Skeletal muscle tissue (tissue), 4 donors: ENCODE data around the gene ALX3. TPM values are rescaled to one million over a fixed set of nuclear protein-coding genes. Genes with fewer than 3 reads are reported as not detected.

Source experiments
- H3K27ac ChIP-seq: one replicate; pipeline ENCODE4 v1.7.0; 2013; ENCODE audit warnings: mild to moderate bottlenecking, low read depth, low read length, inconsistent platforms
- H3K27me3 ChIP-seq, 3 donors: one replicate each; pipeline ENCODE4 v1.7.0; 2013; ENCODE audit warnings: low read length in 3 of 3; ENCODE audit not compliant: control insufficient read depth in 3 of 3, insufficient read depth in 3 of 3
- H3K36me3 ChIP-seq, 3 donors: one replicate each; pipeline ENCODE4 v1.7.0; 2013; ENCODE audit warnings: low read length in 3 of 3; ENCODE audit not compliant: control insufficient read depth in 3 of 3, insufficient read depth in 3 of 3
- H3K4me1 ChIP-seq, 3 donors: one replicate each; pipeline ENCODE4 v1.7.0; 2013; ENCODE audit warnings: low read length in 3 of 3, mild to moderate bottlenecking in 3 of 3; ENCODE audit not compliant: control insufficient read depth in 3 of 3, insufficient read depth in 3 of 3
- H3K4me3 ChIP-seq, 3 donors: one replicate each; pipeline ENCODE4 v1.7.0; 2013; ENCODE audit warnings: low read length in 3 of 3
- H3K9ac ChIP-seq, 3 donors: one replicate each; pipeline ENCODE4 v1.7.0; 2013; ENCODE audit warnings: low read length in 3 of 3, mild to moderate bottlenecking in 3 of 3, moderate library complexity in 2 of 3, low read depth in 1 of 3
- H3K9me3 ChIP-seq, 3 donors: one replicate each; pipeline ENCODE4 v1.7.0; 2013; ENCODE audit warnings: low read length in 3 of 3; ENCODE audit not compliant: control insufficient read depth in 3 of 3
- total RNA-seq: library from RNA; depleted of rRNA; stranded (reverse); fragments of >200 nt; gene quantifications from one replicate; pipeline ENCODE4 v1.2.3, GENCODE V29; 2014
- donor health status: Osteomylitis.

The ALX3 gene
- total RNA-seq, 1 donor from 2014 or later: not detected

DNA sequence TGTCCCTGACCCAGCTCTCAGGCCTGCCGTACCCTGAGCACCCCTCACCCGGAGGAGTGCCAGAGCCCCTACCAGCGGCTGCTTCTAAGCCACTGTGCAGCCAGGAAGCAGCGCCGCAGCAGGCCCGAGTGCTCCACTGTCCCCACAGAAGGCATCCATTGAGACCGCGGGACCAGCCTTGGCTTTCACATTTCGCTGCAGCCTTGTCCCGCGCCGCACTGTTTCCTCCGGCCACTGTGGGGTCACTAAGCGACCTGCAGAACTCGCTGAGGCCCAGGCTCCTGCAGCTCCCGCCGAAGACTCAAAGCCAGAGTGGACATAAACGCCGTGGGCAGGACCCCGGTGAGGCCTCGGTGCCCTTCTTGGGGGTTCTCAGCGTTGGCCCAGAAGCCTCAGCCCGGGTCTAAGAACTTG, 3.0 kb downstream of the ALX3 start:
- Histone ChIP-seq H3K4me1 (peaks cover 8 to 18% (median 12%) of the 10 kb centered on the region in 3 donors), H3K4me3 (no peak overlapping the region), H3K9me3 (no peaks in the 10 kb centered on the region), H3K27ac (no peak overlapping the region), H3K27me3 (peaks cover 61 to 64% (median 64%) of the 10 kb centered on the region in 3 donors), H3K36me3 (no peaks in the 10 kb centered on the region), H3K9ac (no peak overlapping the region)

DNA sequence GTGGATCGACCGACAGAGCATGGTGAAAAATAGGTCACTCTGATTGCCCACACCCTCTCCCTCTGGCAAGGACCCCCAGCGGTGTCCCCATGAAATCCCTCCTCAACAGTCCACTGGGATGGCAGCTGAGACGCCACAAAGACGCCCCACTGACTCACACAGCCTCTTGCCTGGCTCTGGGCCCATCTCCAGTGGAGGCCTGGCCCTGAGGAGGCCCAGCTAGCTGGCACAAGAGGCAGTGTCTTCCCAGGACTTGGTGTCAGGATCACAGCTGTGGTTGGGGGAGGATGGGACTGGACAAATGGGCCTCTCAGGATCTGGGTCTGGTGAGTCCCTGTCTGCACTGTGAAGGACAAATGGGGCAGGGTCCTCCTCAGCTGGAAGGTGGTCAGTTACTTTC, 4.6 kb downstream of the ALX3 start:
- no peaks in the 10 kb centered on the region for H3K36me3 ChIP-seq
- no peak overlapping the region for H3K27ac ChIP-seq
- no peaks in the 10 kb centered on the region for H3K9me3 ChIP-seq
- no peak overlapping the region for H3K9ac ChIP-seq
- H3K4me1 ChIP-seq: peaks cover 8 to 18% (median 12%) of the 10 kb centered on the region in 3 donors
- H3K4me3 ChIP-seq: no peak overlapping the region
- peaks cover 48 to 50% (median 48%) of the 10 kb centered on the region in 3 donors for H3K27me3 ChIP-seq

- peaks cover 39 to 42% (median 40%) of the 10 kb centered on the region in 3 donors for H3K27me3 ChIP-seq
- H3K27ac ChIP-seq: no peak overlapping the region
- H3K36me3 ChIP-seq: peaks cover 2 to 7% (median 4%) of the 10 kb centered on the region in 3 donors
- no peak overlapping the region for H3K9ac ChIP-seq
- H3K4me3 ChIP-seq: no peak overlapping the region
- no peaks in the 10 kb centered on the region for H3K9me3 ChIP-seq
- H3K4me1 ChIP-seq: peaks cover 8 to 17% (median 12%) of the 10 kb centered on the region in 3 donors
Observed at GRCh38 chr1:110064576-110065337, 5.7 kb downstream of the ALX3 start.

DNA sequence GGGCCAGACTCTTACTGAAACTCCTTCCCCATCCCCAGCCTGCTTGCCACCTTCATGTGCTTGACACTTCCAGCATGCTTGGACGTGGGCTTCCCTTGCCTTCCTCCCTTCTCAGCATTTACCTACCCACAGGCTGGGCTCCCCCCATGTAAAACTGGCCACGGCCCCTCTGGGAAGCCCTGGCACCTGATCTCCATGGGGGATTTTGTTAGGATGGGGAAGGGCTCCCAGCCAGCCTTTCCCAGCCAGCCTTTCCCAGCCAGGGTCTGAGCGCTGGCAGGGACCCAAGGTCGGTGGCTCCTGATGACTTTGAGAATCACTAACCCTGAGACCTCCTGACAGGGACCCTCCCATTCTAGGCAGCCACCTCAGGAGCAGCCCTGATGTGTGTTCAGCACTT, 6.7 kb downstream of the ALX3 start:
- H3K36me3 ChIP-seq: peaks cover 3 to 7% (median 5%) of the 10 kb centered on the region in 3 donors
- H3K4me1 ChIP-seq: peaks cover 6 to 11% (median 11%) of the 10 kb centered on the region in 3 donors
- H3K9ac ChIP-seq: no peak overlapping the region
- H3K27me3 ChIP-seq: peaks cover 29 to 32% (median 31%) of the 10 kb centered on the region in 3 donors
- no peaks in the 10 kb centered on the region for H3K9me3 ChIP-seq
- H3K4me3 ChIP-seq: no peak overlapping the region
- no peak overlapping the region for H3K27ac ChIP-seq

GRCh38 chr1:110062612-110063011, 7.9 kb downstream of the ALX3 start:
- Histone ChIP-seq H3K9me3 (no peaks in the 10 kb centered on the region), H3K27me3 (peaks cover 17 to 20% (median 19%) of the 10 kb centered on the region in 3 donors), H3K27ac (no peak overlapping the region), H3K4me1 (peaks cover 0 to 4% (median 0%) of the 10 kb centered on the region in 3 donors), H3K9ac (no peak overlapping the region), H3K36me3 (peaks cover 10 to 11% (median 10%) of the 10 kb centered on the region in 3 donors), H3K4me3 (no peak overlapping the region)

DNA sequence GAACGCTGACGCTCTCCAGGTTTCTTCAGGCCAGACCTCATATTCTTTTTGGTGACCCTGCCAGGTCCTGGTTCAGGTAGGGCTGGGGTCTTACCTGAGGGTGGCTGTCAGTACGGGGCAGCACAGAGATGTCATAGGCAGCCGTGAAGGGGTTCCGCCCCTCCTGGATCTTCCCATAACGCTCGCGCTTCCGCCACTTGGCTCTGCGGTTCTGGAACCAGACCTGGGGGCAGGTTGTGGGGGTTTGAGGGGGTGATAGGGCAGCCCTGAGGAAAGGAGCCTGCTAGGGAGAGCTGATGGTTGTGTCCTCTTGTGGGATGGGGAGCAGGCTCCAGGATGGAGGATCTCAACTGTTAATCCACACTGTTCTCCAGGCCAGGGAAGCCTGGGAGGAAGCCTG, 9.1 kb downstream of the ALX3 start:
- Histone ChIP-seq H3K27ac (no peak overlapping the region), H3K4me3 (no peak overlapping the region), H3K4me1 (peaks cover 0 to 7% (median 4%) of the 10 kb centered on the region in 3 donors), H3K9me3 (no peaks in the 10 kb centered on the region), H3K9ac (no peak overlapping the region), H3K36me3 (peaks cover 21 to 24% (median 21%) of the 10 kb centered on the region in 3 donors), H3K27me3 (peaks cover 6 to 9% (median 7%) of the 10 kb centered on the region in 3 donors)

- peaks cover 1 to 3% (median 3%) of the 10 kb centered on the region in 3 donors for H3K27me3 ChIP-seq
- no peak overlapping the region for H3K27ac ChIP-seq
- H3K36me3 ChIP-seq: peaks cover 23 to 30% (median 28%) of the 10 kb centered on the region in 3 donors
- peaks cover 0 to 7% (median 4%) of the 10 kb centered on the region in 3 donors for H3K4me1 ChIP-seq
- no peak overlapping the region for H3K9ac ChIP-seq
- no peaks in the 10 kb centered on the region for H3K9me3 ChIP-seq
- no peak overlapping the region for H3K4me3 ChIP-seq
Observed at GRCh38 chr1:110060662-110061060, 9.8 kb downstream of the ALX3 start.

DNA sequence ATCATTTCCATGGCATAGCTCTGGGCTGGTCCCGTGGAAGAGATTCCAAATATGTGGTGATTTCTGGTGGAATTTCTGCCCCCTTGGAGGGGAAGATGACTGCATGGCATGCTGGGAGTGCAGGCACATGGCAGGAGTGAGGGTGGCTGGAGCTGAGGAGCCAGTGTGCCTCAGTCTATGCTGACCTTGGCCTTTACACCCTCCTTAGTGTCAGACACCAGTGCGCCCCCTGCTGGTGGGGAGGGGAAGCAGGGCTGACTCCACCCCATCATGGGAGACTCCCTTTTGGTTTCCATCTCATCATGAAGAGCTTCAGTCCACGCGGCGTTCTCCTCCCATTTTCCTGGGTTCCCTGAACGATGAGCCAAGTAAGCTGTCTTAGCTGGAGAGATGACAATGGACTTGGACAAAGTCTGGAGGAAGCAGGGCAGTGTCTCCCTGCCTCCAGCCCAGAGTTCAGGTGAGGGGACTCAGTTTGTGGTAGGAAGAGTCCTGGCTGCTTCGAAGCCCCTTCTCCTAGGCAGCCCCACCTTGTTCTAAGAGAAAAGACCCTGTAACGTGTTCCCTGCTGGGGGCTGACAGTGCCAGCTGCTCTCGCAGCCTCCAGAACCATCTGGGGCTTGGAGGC, 10.3 kb downstream of the ALX3 start:
- no peak overlapping the region for H3K9ac ChIP-seq
- H3K27ac ChIP-seq: no peak overlapping the region
- H3K27me3 ChIP-seq: no peaks in the 10 kb centered on the region
- peaks cover 0 to 7% (median 4%) of the 10 kb centered on the region in 3 donors for H3K4me1 ChIP-seq
- no peaks in the 10 kb centered on the region for H3K9me3 ChIP-seq
- H3K4me3 ChIP-seq: no peak overlapping the region
- peaks cover 26 to 35% (median 33%) of the 10 kb centered on the region in 3 donors for H3K36me3 ChIP-seq

GRCh38 chr1:110059133-110059863, 11.2 kb downstream of the ALX3 start:
- Histone ChIP-seq H3K36me3 (peaks cover 34 to 42% (median 42%) of the 10 kb centered on the region in 3 donors), H3K27ac (no peak overlapping the region), H3K9ac (no peak overlapping the region), H3K4me1 (peaks cover 0 to 8% (median 4%) of the 10 kb centered on the region in 3 donors), H3K27me3 (no peaks in the 10 kb centered on the region), H3K9me3 (no peaks in the 10 kb centered on the region), H3K4me3 (no peak overlapping the region)
